Liver (tissue), 9 donors: ENCODE data around the gene UGT1A6. TPM values are rescaled to one million over a fixed set of nuclear protein-coding genes. Genes with fewer than 3 reads are reported as not detected.

Experiments
- DNase-seq: peaks from one replicate; pipeline ENCODE4 v3.0.0-alpha.2; 2017; ENCODE audit warnings: low spot score
- H3K27ac ChIP-seq, 2 donors: one replicate each; pipeline ENCODE4 v1.7.0; 2013; ENCODE audit warnings: inconsistent platforms in 2 of 2, low read length in 2 of 2, control low read depth in 1 of 2, low read depth in 1 of 2, mild to moderate bottlenecking in 1 of 2
- H3K27me3 ChIP-seq, 4 donors: one replicate each; pipeline versions ENCODE4 v1.6.1 to v1.7.0; 2013; ENCODE audit warnings: low read length in 3 of 4, inconsistent platforms in 1 of 4, mild to moderate bottlenecking in 1 of 4, moderate library complexity in 1 of 4; ENCODE audit not compliant: control insufficient read depth in 4 of 4, insufficient read depth in 4 of 4
- H3K36me3 ChIP-seq, 4 donors: one replicate each; pipeline versions ENCODE4 v1.6.1 to v1.7.0; 2013; ENCODE audit warnings: low read length in 3 of 4, mild to moderate bottlenecking in 3 of 4, low read depth in 1 of 4, moderate library complexity in 1 of 4; ENCODE audit not compliant: control insufficient read depth in 4 of 4, insufficient read depth in 3 of 4
- H3K4me1 ChIP-seq, 4 donors: one replicate each; pipeline versions ENCODE4 v1.6.1 to v1.7.0; 2013; ENCODE audit warnings: low read length in 3 of 4, mild to moderate bottlenecking in 3 of 4, moderate library complexity in 1 of 4; ENCODE audit not compliant: control insufficient read depth in 4 of 4, insufficient read depth in 4 of 4
- H3K4me3 ChIP-seq, 3 donors: one replicate each; pipeline versions ENCODE4 v1.6.1 to v1.7.0; 2013; ENCODE audit warnings: low read length in 3 of 3, control low read depth in 1 of 3, low read depth in 1 of 3, mild to moderate bottlenecking in 1 of 3
- H3K9ac ChIP-seq, 2 donors: one replicate each; pipeline ENCODE4 v1.7.0; 2013; ENCODE audit warnings: low read length in 2 of 2, mild to moderate bottlenecking in 2 of 2, moderate library complexity in 2 of 2, control low read depth in 1 of 2, low read depth in 1 of 2
- H3K9me3 ChIP-seq, 4 donors: one replicate each; pipeline versions ENCODE4 v1.6.1 to v1.7.0; 2013; ENCODE audit warnings: low read length in 3 of 4; ENCODE audit not compliant: control insufficient read depth in 4 of 4
- ATF3 ChIP-seq: IDR thresholded peaks from 2 replicates; pipeline ENCODE4 v1.6.1; 2016; ENCODE audit warnings: antibody characterized with exemption
- CTCF ChIP-seq: fragments of 150-350 bp; IDR thresholded peaks from 2 replicates; pipeline ENCODE4 v1.5.1; 2017; ENCODE audit warnings: improper control_type of control experiment, low read depth, low read length; ENCODE audit not compliant: missing input control
- EGR1 ChIP-seq, 2 donors: IDR thresholded peaks; 2 replicates each; pipeline ENCODE4 v1.6.1; 2016 to 2018; ENCODE audit warnings: antibody characterized with exemption in 2 of 2, low read depth in 2 of 2
- FOXA1 ChIP-seq: IDR thresholded peaks from 2 replicates; pipeline ENCODE4 v1.6.1; 2016; ENCODE audit warnings: antibody characterized with exemption
- FOXA2 ChIP-seq: IDR thresholded peaks from 2 replicates; pipeline ENCODE4 v1.6.1; 2016; ENCODE audit warnings: antibody characterized with exemption
- HNF4A ChIP-seq, 2 donors: conservative IDR thresholded peaks; 2 replicates each; pipeline ENCODE4 v1.6.1; 2016; ENCODE audit warnings: antibody characterized with exemption in 2 of 2, mild to moderate bottlenecking in 2 of 2
- HNF4G ChIP-seq: IDR thresholded peaks from 2 replicates; pipeline ENCODE4 v1.6.1; 2016; ENCODE audit warnings: antibody characterized with exemption
- MAX ChIP-seq: IDR thresholded peaks from 2 replicates; pipeline ENCODE4 v1.6.1; 2016; ENCODE audit warnings: antibody characterized with exemption
- RAD21 ChIP-seq, 2 donors: IDR thresholded peaks; 2 replicates each; pipeline ENCODE4 v1.6.1; 2016; ENCODE audit warnings: antibody characterized with exemption in 2 of 2, mild to moderate bottlenecking in 2 of 2
- REST ChIP-seq: IDR thresholded peaks from 2 replicates; pipeline ENCODE4 v1.6.1; 2016; ENCODE audit warnings: antibody characterized with exemption, mild to moderate bottlenecking
- RXRA ChIP-seq, 2 donors: IDR thresholded peaks; 2 replicates each; pipeline ENCODE4 v1.6.1; 2017 to 2018; ENCODE audit warnings: antibody characterized with exemption in 2 of 2, mild to moderate bottlenecking in 1 of 2
- SP1 ChIP-seq: IDR thresholded peaks from 2 replicates; pipeline ENCODE4 v1.6.1; 2018; ENCODE audit warnings: antibody characterized with exemption, mild to moderate bottlenecking
- TAF1 ChIP-seq: conservative IDR thresholded peaks from 2 replicates; pipeline ENCODE4 v1.6.1; 2016; ENCODE audit warnings: antibody characterized with exemption, mild to moderate bottlenecking
- YY1 ChIP-seq: IDR thresholded peaks from 2 replicates; pipeline ENCODE4 v1.6.1; 2016; ENCODE audit warnings: antibody characterized with exemption, mild to moderate bottlenecking
- ZBTB33 ChIP-seq: IDR thresholded peaks from 2 replicates; pipeline ENCODE4 v1.6.1; 2016; ENCODE audit warnings: antibody characterized with exemption
- WGBS: extraction: QIAGEN DNeasy Blood & Tissue Kit; methylation state at CpG from one replicate; pipeline ENCODE4 v1.1.7; 2013; 5-methylcytosine and 5-hydroxymethylcytosine counted together
- polyA plus RNA-seq, 2 donors: library from polyadenylated mRNA; stranded (reverse) in 1 of 2; unstranded in 1 of 2; fragments of 200-250 nt in 1 of 2; fragments of >200 nt in 1 of 2; fragmentation: Nextera tagmentation in 1 of 2; extraction: Ambion mirVana in 1 of 2; gene quantifications; one replicate each; pipeline versions ENCODE4 v1.2.1 to v1.2.3, GENCODE V29; 2013 to 2015
- total RNA-seq, 2 donors: library from RNA; depleted of rRNA; stranded (reverse); fragments of >200 nt; gene quantifications; one replicate each; pipeline ENCODE4 v1.2.3, GENCODE V29; 2014
- donor health status: healthy.
- donor health status: healthy.
- donor health status: healthy.
- donor health status: healthy.
- donor health status: healthy.

The UGT1A6 gene
- total and polyA plus RNA-seq, 4 donors = 33.4 to 103 (median 46.5) TPM; not detected in 1

- Histone ChIP-seq H3K4me1 (no peaks in the 10 kb centered on the region), H3K4me3 (no peak overlapping the region), H3K27me3 (no peaks in the 10 kb centered on the region), H3K9me3 (peaks cover 0 to 2% (median 0%) of the 10 kb centered on the region in 4 donors), H3K9ac (no peak overlapping the region), H3K27ac (no peak overlapping the region), H3K36me3 (peaks cover 6 to 46% (median 39%) of the 10 kb centered on the region in 4 donors)
- no peak for DNase-seq
- no peak for TF ChIP-seq SP1
- no peak for TF ChIP-seq RAD21 (IDR thresholded peaks at IDR 0.05)
- TF ChIP-seq REST = no peak
- TF ChIP-seq YY1 = no peak
- TF ChIP-seq CTCF = no peak
- TF ChIP-seq HNF4G = no peak
- TF ChIP-seq HNF4A (conservative IDR thresholded peaks at IDR 0.05) = no peak
- no peak for TF ChIP-seq EGR1 (IDR thresholded peaks at IDR 0.05; ENCODE audit: low read depth in 2 of 2)
- no peak for TF ChIP-seq RXRA (IDR thresholded peaks at IDR 0.05)
- no peak for TF ChIP-seq MAX
- TF ChIP-seq ZBTB33 = no peak
- no peak for TF ChIP-seq TAF1
- no peak for TF ChIP-seq ATF3
- TF ChIP-seq FOXA1 = no peak
- WGBS = 74% methylated on average over 5 of the region's 5 CpGs
Observed at GRCh38 chr2:233772583-233772982, 79.9 kb downstream of the UGT1A6 start.

GRCh38 chr2:233773854-233774253 lies 81.2 kb downstream of the UGT1A6 start:
- H3K4me3 ChIP-seq = no peak overlapping the region
- no peak for DNase-seq
- no peaks in the 10 kb centered on the region for H3K4me1 ChIP-seq
- H3K27ac ChIP-seq = no peak overlapping the region
- 94% methylated on average over 5 of the region's 5 CpGs for WGBS
- H3K9me3 ChIP-seq = peaks cover 0 to 2% (median 0%) of the 10 kb centered on the region in 4 donors
- TF ChIP-seq RAD21 (IDR thresholded peaks at IDR 0.05) = no peak
- no peak for TF ChIP-seq YY1
- no peak for TF ChIP-seq FOXA2
- TF ChIP-seq SP1 = no peak
- H3K36me3 ChIP-seq = peaks cover 6 to 38% (median 31%) of the 10 kb centered on the region in 4 donors
- H3K9ac ChIP-seq = no peak overlapping the region
- no peaks in the 10 kb centered on the region for H3K27me3 ChIP-seq
